LoVo (cell line): ENCODE measurements around the gene FCGBP.

Source experiments
- DNase-seq: peaks from one replicate; pipeline ENCODE4 v3.0.0-alpha.2; 2016; ENCODE audit warnings: low spot score

FCGBP gene

DNA sequence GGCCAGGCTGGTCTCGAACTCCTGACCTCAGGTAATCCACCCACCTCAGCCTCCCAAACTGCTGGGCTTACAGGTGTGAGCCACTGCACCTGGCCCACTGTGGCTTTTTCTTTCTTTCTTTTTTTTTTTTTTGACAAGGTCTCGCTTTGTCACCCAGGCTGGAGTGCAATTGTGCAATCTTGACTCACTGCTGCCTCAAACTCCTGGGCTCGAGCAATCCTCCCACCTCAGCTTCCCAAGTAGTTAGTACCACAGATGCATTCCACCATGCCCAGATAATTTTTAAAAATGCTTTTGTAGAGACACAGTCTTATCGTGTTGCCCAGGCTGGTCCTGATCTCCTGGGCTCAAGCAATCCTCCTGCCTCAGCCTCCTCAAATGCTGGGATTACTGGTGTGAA lies 12.1 kb upstream of the FCGBP start:
- no peak for DNase-seq

DNA sequence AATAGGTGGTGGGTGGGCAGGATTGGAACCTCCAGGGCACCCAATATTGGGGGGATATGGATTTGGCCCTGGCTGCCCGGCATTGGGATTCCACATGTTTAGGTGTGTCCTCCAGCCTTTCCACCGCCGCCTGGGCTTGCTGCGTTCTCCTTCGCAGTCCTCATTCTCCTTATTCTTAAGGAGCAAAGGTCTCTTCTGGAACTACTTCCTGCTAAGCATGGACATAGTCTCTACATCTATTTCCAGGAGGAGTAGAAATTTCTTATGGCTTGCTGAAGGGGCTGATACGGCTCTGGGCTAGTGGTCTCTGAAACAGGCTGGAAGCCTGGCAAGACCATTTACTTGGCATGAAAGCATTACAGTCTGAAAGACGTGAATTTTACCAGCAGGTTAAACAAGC lies 9.2 kb upstream of the FCGBP start:
- peak; percentile 43 for DNase-seq

DNA sequence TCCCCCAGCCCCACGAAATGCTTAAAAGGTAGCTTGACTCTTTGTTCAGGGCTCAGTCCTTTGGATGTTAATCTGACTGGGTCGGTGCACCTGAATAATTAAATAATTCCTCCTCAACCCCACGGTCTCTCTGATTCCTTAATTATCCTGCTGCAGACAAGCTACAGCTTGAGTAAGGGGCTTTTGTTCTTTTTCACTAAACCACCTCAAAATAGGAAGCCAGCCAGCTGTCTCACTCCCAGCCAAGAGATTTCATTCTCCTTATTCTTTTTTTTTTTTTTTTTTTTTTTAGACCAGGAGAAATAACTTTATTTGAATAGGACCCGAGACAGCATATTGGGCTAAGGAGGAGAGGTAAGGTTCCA lies 7.9 kb upstream of the FCGBP start:
- no peak for DNase-seq

DNA sequence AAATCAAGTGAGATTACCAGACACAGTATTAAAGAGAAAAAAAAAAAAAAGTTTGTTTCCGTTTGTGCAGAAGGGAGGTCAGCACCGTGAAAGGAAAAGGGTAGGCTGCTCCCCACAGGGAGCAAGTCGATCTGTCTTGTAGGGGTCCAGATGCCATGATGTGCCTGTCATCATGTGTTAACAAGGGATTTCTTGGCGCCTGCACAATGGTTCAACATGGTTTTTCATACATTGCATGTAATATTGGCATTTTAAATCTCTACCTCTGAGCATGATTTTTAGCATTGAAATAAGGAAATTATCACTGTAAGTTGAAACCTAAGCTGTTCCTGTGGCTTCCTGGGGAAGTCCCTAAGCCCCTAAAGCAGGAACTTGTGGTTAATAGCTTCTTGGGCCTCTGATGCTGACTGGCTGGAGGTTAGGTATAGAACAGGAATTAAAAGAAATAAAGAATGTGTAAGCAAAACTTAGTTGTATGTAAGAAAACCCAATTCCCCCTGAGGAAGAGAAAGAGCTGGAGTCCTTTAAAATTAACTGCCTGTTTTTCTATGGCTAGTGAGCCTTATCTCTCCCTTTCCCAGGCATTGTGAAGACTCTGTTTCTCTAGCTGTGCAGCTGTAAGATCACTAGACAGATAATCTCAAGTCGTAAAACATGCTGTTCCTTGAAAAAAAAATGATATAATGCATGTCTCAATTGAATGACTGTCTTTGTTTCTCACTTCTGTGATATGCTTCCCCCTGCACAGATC lies 7.4 kb upstream of the FCGBP start:
- DNase-seq: no peak

DNA sequence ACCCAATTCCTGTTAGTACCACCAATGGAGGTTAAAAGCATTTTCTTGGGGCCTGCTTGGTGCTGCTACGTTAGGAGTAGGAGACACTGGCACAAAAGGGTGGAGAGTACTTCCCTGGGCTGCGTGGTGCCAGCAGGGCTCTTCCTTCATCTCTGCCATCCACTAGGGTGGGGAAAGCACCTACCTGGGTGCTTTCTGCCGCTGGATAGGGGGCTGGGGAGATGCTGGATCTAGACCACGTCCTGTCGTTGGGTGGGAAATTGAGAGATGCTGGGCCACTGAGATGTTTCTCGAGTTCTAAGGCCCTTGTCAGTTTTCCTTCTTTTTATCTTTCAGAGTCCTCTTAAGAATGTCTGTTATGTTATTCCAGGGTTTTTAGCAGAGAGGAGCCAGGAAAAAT lies 6.7 kb upstream of the FCGBP start:
- DNase-seq: no peak

DNA sequence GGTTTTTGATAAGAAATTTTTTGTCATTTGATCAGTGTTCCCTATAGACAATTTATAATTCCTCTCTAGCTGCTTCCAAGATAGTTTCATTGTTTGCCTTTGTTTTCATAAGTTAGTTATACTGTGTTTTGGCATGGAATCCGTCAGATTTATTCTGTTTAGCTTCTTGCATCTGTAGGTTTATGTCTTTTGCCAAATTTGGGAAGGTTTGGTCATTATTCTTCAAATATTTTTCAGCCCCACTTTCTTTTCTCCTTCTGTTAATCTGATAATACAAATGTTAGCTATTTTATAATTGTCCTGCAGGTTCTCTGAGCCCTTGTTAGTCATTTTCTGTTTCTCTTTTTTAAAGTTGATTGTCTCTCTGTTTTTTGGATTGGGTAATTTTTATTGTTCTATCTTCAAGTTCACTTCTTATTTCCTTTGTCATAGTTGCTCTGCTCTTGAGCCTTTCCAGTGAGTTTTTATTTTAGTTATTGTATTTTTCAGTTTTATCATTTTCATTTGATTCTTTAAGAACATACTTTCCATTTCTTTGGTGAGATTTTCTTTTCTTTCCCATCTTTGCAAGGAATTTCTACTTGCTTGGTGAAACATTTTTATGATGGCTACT lies 5.9 kb upstream of the FCGBP start:
- DNase-seq: no peak

DNA sequence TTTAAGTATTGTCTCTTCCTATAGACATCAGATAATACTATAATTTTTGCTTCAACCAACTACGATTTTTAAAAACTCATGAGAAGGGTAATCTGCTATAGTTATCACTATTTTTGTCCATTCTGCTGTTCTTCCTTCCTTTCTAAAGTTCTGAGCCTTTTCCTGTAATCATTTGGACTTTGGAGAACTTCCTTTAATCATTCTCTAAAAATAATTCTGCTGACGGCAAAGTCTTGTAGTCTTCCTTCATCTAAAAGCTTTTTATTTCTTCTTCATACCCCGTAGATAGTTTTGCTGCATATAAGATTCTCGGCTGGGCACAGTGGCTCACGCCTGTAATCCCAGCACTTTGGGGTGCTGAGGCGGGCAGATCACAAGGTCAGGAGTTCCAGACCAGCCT lies 5.1 kb upstream of the FCGBP start:
- no peak for DNase-seq

DNA sequence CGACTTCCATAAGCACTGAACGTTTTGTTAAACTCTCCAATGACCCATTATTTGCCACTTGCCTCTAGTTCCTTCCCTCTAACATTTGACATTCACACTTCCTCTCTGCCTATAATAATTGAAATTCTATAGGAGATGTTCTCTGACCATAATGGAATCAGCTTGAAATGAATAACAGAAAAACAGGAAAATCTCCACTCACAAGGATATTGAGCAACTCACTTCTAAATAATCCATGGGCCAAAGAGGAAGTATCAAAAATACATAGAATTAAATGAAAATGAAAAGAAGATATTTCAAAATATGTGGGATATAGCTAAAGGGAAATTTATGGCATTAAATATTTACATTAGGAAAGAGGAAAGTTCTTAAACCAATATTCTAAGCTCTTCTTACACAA lies 3.4 kb upstream of the FCGBP start:
- no peak for DNase-seq

DNA sequence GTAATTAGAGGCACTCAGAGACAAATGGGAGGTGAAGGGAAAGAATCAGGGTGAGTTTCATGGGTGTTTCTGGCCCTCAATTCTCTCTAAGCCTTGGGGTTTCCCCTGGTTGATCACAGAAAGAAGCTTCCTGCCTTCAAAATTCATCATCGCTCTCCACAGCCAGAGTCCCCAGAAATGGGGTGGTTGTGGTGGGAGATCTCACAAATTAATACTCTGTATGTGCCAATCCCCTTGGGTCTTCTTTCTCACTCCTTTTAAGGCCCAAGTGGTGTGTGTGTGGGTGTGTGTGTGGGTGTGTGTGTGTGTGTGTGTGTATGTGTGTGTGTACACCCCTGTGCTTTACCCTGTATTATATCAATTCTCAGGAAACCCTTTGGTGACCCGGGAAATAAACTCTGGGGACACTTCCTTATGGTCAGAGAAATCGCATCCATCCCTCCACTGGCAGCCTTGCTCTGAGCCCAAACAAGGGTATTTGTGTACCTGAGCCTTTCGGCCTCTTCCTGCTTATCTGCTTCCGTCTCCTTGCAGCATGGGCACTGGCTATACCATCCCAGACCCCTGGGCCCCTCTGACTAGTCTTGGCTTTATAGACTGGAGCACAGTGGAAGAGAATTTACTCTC lies 2.8 kb upstream of the FCGBP start:
- DNase-seq: no peak

DNA sequence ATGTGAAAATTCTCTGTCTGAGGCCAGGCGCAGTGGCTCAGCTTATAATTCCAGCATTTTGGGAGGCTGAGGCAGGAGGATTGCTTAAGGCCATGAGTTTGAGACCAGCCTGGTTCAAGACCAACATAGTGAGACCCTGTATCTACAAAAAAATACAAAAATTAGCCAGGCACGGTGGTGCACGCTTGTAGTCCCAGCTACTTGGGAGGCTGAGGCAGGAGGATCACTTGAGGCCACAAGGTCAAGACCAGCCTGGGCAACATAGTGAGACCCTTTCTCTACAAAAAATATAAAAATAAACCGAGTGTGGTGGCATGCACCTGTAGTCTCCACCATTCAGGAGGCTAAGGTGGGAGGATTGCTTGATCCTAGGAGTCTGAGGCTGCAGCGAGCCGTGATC lies 2.2 kb upstream of the FCGBP start:
- no peak for DNase-seq

DNA sequence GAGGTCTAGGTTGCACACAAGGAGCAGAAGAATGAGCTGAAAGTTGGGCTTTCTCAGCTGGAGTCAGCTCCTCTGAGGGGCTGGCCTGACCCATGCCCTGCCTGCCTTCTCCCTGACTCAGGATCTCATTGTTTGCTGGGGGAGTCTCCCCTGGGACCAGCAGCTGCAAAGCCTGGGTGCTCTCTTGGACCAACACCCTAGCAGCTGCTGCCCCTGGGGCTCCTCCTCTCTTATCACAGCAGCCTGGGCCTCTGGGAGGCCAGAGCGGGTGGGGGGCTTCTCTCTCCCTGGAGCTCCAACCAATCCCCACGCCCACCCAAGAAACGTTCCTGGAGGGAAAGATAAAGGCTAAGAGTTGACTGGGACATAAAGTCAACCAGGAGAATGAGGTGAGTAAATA lies 1.6 kb upstream of the FCGBP start:
- no peak for DNase-seq

DNA sequence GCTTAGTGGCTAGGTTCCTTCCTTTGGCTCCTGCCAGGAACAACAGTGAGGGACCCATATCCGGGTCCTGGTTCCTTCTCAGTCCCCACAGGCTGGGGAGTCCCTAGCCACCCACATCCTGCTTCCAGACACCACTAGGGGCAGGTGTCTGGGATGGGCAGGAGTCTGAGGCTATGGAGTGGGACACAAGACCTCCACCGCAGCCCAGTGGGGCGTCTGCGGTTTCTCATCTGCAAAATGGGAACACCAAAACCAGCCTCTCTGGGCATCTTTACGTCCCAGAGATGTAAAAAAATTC lies 879 bp upstream of the FCGBP start:
- DNase-seq: no peak

DNA sequence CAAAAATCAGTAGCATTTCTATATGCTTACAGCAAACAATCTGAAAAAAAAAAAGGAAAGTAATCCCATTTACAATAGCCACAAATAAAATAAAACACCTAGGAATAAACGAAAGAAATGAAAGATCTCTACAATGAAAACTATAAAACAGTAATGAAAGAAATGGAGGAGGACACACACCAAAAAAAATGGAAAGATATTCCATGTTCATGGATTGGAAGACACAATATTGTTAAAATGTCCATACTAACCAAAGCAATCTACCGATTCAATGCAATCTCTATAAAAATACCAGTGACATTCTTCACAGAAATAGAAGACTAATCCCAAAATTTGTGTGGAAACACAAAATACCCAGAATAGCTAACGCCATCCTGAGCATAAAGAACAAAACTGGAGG lies 4.7 kb downstream of the FCGBP start:
- no peak for DNase-seq

DNA sequence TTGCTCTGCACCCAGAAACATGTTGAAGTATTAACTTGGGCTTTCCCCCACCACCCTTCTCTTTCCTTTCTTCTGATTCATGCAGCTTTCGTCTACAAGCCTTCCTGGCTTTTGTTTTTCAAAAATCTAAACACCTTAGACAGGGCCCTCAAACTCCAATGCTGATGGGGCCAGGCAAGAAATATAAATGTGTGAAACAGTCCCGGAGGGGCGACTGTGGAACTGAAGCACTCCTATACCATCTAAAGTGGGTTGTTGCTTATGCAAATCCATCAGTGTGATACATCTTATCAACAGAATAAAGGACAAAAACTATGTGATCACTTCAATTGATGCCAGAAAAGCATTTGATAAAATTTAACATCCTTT lies 6.1 kb downstream of the FCGBP start:
- DNase-seq: no peak

DNA sequence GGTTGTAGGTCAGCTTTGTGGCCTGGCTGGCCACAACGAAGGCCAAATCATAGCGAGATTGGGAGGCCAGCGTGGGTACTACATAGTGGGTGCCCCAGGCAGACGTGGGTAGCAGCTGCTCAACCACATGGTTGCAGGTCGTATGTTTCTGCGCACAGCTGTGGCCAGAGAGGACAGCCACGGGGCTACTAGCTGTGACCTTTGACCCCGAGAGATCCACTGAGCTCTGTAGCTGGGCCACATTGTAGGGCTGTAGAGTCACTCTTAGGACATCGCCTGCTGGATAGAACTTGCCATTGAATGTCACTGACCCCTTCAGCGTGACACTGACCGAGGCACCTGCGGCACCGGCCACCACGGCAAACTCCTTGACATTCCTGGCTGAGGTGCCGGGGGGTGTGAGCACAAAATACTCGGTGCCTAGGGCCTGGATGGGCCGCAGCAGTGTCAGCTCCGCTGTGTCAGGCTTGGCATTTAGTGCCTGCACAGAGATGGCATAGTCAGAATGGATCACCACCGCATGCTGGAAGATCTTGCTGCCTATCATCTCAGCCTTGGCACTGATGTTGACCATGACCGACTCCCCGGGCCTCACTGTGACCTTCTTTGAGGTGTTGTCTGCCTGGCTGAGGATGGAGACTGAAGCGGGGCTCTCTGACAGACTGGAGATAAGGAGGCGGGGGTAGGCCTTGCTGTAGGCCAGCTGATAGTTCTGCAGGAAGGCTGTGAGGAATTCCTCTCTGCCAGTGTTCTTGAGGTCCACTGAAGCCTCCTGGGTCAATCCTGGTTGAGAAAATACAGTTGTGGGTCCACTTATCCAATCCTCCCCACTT lies 6.7 kb downstream of the FCGBP start:
- DNase-seq: no peak

DNA sequence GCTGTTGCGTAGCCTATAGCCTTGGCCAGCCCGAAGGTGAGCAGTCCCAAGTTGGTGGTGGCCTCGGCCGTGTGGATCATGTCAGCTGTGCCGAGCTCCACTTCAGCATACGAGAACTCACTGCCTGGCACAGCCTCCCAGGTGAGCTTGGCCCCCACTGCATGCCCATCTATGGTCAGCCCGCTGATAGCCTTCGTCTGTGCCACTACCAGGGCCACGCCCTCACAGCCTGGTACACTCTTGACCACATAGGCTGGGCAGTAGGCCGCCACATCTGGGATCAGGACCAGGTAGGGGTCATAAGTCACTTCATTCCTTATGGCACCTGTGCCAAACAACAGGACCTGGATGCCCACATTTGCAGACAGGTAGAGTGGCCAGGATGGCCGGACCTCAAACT lies 7.4 kb downstream of the FCGBP start:
- DNase-seq: no peak

DNA sequence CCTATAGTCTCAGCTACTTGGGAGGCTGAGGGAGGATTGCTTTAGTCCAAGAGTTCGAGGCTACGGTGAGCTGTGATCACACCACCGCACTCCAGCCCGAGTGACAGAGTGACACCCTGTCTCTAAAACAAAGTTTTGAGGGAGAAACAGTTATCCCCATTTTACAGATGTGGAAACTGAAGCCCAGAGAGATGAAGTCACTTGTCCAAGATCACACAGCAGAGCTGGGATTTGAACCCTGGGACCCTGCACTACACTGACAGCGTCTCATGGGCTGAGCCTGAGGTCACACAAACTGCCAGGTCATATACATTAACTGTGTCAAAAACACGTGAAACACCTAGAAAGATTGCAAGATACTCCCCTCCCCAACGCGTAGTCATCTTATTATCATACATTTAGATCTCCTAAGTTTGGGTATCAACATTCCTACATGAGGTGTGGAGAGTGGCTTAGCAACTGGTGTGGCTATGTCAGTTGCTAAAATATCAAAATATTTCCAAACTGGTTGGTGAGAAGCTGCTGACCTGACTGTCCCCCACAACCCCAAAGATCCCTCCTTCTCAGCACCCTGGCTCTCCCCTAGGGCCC lies 8.2 kb downstream of the FCGBP start:
- DNase-seq: no peak

DNA sequence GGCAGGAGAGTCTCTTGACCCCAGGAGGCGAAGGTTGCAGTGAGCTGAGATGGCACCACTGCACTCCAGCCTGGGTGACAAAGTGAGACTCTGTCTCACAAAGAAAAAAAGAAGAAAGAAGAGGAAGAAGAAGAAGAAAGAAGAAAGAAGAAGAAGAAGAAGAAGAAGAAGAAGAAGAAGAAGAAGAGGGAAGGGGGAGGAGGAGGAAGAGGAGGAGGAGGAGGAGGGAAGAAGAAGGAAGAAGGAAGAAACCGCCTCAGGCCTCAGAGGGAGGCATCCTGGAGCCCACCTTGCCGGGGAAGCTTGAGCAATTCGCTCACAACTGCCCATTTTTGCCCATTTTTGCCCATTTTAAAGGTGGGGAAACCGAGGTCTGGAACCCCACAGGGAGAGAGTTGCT lies 9.5 kb downstream of the FCGBP start:
- DNase-seq: no peak

DNA sequence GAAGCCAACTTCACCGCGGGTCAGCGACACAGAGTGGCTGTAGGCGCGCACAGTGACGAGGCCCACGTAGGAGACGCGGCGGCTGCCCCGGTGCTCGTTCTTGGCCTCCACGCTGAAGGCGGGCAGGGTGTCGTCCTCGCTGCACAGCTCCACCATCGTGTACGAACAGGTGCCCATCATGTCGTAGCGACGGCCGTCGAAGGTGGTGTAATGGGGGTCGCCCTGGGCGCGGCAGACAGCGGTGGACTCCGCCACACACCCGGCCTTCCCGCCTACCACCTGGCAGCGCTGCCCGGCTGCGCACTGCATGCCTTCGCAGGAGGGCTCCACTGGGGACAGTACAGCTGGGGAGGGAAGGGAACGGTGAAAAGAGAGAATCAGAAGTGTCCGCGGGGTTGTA lies 10.0 kb downstream of the FCGBP start:
- DNase-seq: no peak

DNA sequence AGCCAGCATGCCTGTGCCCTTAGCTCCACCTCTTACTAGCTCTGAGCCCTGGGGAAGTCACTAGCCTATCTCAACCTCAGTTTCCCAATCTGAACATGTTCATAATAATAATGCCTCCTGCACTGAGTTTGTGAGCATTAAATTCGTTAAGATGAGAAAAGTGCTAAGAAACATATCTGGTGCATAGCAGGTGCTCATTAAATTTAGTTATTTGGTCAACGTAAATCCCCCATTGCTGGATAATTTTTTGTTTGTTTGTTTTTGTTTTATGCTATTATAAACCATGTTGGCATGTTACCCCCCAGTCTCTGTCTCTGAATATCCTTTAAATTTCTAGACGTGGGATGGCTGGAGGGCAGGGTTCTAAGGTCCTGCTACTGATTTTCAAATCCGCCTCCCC lies 10.6 kb downstream of the FCGBP start:
- no peak for DNase-seq

DNA sequence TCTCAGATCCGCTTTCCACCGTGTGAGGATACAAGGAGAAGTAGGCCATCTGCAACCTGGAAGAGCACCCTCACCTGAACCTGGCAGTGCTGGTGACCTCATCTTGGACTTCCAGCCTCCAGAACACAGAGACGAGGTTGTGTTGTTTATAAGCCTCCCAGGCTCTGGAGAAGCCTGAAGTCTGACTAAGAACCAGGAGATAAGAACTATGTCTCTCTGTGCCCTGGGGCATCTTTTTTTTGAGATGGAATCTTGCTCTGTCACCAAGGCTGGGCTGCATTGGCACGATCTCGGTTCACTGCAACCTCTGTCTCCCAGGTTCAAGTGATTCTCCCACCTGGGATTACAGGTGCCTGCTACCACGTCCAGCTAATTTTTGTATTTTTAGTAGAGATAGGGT lies 14.5 kb downstream of the FCGBP start:
- DNase-seq: no peak

DNA sequence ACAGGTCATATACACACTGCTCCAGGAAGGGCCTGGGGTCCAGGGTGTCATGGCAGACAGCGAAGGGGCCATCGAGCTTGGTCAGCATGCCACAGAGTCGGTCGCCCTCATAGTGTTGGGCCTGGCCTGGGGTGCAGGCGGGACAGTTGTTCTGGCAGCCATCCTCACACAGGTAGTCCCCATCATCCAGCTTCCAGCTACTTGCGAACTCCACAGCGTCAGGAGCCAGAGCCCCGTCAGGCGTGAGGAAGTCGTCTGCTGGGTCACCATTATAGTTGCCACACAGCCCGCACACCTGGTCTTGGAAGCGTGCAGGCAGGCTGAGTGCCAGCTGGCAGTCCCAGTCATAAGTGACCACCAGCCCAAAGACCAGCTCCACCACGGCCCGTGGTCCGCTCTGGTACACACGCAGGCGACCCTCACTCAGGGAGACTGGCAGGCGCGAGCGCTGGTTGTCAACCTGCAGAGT lies 16.2 kb downstream of the FCGBP start:
- DNase-seq: no peak
